Mesendoderm (in vitro differentiated cells): ENCODE results near the gene RALGAPA1.
"Not testable (repeated sequence)": the region's sequence is repeated elsewhere in the genome, so short reads cannot be mapped to it uniquely, and the experiment has no call there.

Experiments
- DNase-seq: peaks from one replicate; pipeline ENCODE4 v3.0.0; 2013
- H2AK5ac ChIP-seq: 2 replicates; pipeline ENCODE4 v1.6.1; 2013; ENCODE audit warnings: low read length, inconsistent platforms
- H2BK120ac ChIP-seq: 2 replicates; pipeline ENCODE4 v1.6.1; 2013; ENCODE audit warnings: low read depth, mild to moderate bottlenecking, low read length, moderate library complexity, mixed read lengths
- H2BK15ac ChIP-seq: replicated peaks from 2 replicates; pipeline ENCODE4 v1.6.1; 2013; ENCODE audit warnings: low read depth, mild to moderate bottlenecking, moderate library complexity
- H2BK5ac ChIP-seq: 2 replicates; pipeline ENCODE4 v1.6.1; 2013; ENCODE audit warnings: low read length, inconsistent platforms
- H3K18ac ChIP-seq: 2 replicates; pipeline ENCODE4 v1.6.1; 2013; ENCODE audit warnings: mild to moderate bottlenecking, low read length, mixed read lengths
- H3K23ac ChIP-seq: one replicate; pipeline ENCODE4 v1.6.1; 2013; ENCODE audit warnings: low read length
- H3K27ac ChIP-seq: 2 replicates; pipeline ENCODE4 v1.5.1; 2013; ENCODE audit warnings: low read depth, mild to moderate bottlenecking, inconsistent platforms, low read length, moderate library complexity
- H3K27me3 ChIP-seq: 2 replicates; pipeline ENCODE4 v1.6.1; 2013; ENCODE audit warnings: low read length, control low read depth, mild to moderate bottlenecking, inconsistent platforms; ENCODE audit not compliant: insufficient read depth, poor library complexity
- H3K36me3 ChIP-seq: 2 replicates; pipeline ENCODE4 v1.6.1; 2013; ENCODE audit warnings: low read length, inconsistent platforms; ENCODE audit not compliant: control insufficient read depth, insufficient read depth
- H3K4ac ChIP-seq: one replicate; pipeline ENCODE4 v1.6.1; 2013; ENCODE audit warnings: low read depth, mild to moderate bottlenecking, low read length, moderate library complexity
- H3K4me1 ChIP-seq: 2 replicates; pipeline ENCODE4 v1.6.1; 2013; ENCODE audit warnings: low read depth, low read length, inconsistent platforms; ENCODE audit not compliant: control insufficient read depth
- H3K4me2 ChIP-seq: 2 replicates; pipeline ENCODE4 v1.6.1; 2013; ENCODE audit warnings: low read length
- H3K4me3 ChIP-seq: 2 replicates; pipeline ENCODE4 v1.5.1; 2013; ENCODE audit warnings: mild to moderate bottlenecking, low read length
- H3K56ac ChIP-seq: one replicate; pipeline ENCODE4 v1.6.1; 2013; ENCODE audit warnings: low read length
- H3K79me1 ChIP-seq: 2 replicates; pipeline ENCODE4 v1.6.1; 2013; ENCODE audit warnings: low read length, inconsistent platforms
- H3K79me2 ChIP-seq: 2 replicates; pipeline ENCODE4 v1.6.1; 2013; ENCODE audit warnings: mild to moderate bottlenecking, low read length; ENCODE audit not compliant: control insufficient read depth, insufficient read depth
- H3K9ac ChIP-seq: 2 replicates; pipeline ENCODE4 v1.6.1; 2013; ENCODE audit warnings: low read length, inconsistent platforms
- H4K5ac ChIP-seq: one replicate; pipeline ENCODE4 v1.6.1; 2013; ENCODE audit warnings: low read length
- H4K8ac ChIP-seq: one replicate; pipeline ENCODE4 v1.6.1; 2013; ENCODE audit warnings: low read depth, mild to moderate bottlenecking, control low read depth, low read length, moderate library complexity
- WGBS: extraction: QIAGEN DNeasy Blood & Tissue Kit; methylation state at CpG from one replicate; pipeline ENCODE4 v1.1.7; 2013; ENCODE audit warnings: low lambda C conversion rate, missing lambda C conversion rate; ENCODE audit not compliant: insufficient coverage; ENCODE audit errors: extremely low coverage; 5-methylcytosine and 5-hydroxymethylcytosine counted together

Gene RALGAPA1

GRCh38 chr14:35735163-35735562, 73.9 kb downstream of the RALGAPA1 start:
- not testable (repeated sequence) for DNase-seq, H3K4me2 ChIP-seq, H3K27me3 ChIP-seq, H2BK120ac ChIP-seq, H4K8ac ChIP-seq, H2BK5ac ChIP-seq, H3K56ac ChIP-seq, H3K27ac ChIP-seq, H3K36me3 ChIP-seq, H3K18ac ChIP-seq, H3K23ac ChIP-seq, H3K9ac ChIP-seq, H2AK5ac ChIP-seq, H3K79me1 ChIP-seq, H3K4me1 ChIP-seq, H3K4ac ChIP-seq, H3K4me3 ChIP-seq, H3K79me2 ChIP-seq, H4K5ac ChIP-seq, H2BK15ac ChIP-seq
- no CpG with 5 or more reads among the region's 3 CpGs for WGBS

GRCh38 chr14:35733510-35733909, 75.6 kb downstream of the RALGAPA1 start:
- not testable (repeated sequence) for H3K4me1 ChIP-seq, H4K8ac ChIP-seq, H3K79me2 ChIP-seq

GRCh38 chr14:35730871-35731270, 78.2 kb downstream of the RALGAPA1 start:
- no peak overlapping the region for H3K4ac ChIP-seq
- no peak overlapping the region for H4K5ac ChIP-seq
- no peak overlapping the region for H3K9ac ChIP-seq
- H3K79me1 ChIP-seq: no peaks in the 10 kb centered on the region
- no peak overlapping the region for H3K18ac ChIP-seq
- H4K8ac ChIP-seq: no peak overlapping the region
- WGBS: no CpG with 5 or more reads among the region's 4 CpGs
- no peak overlapping the region for H3K23ac ChIP-seq
- no peak overlapping the region for H3K27ac ChIP-seq
- no peaks in the 10 kb centered on the region for H3K27me3 ChIP-seq
- no peak overlapping the region for H2BK120ac ChIP-seq
- no peaks in the 10 kb centered on the region for H3K36me3 ChIP-seq
- H2BK5ac ChIP-seq: no peak overlapping the region
- no peak overlapping the region for H3K4me2 ChIP-seq
- no peak overlapping the region for H3K56ac ChIP-seq
- H2BK15ac ChIP-seq: no peak overlapping the region
- no peak overlapping the region for H2AK5ac ChIP-seq
- H3K4me3 ChIP-seq: no peak overlapping the region
- no peaks in the 10 kb centered on the region for H3K79me2 ChIP-seq
- peak; percentile 15 for DNase-seq
- no peaks in the 10 kb centered on the region for H3K4me1 ChIP-seq

More at GRCh38 chr14:35733510-35733909, 75.6 kb downstream of the RALGAPA1 start:
- H2BK120ac ChIP-seq, H3K4me3 ChIP-seq, DNase-seq, H3K18ac ChIP-seq, H3K79me1 ChIP-seq, H2BK5ac ChIP-seq, H4K5ac ChIP-seq, H3K27me3 ChIP-seq, H3K23ac ChIP-seq, H2AK5ac ChIP-seq, H3K9ac ChIP-seq, H3K56ac ChIP-seq, H3K4me2 ChIP-seq, H3K27ac ChIP-seq, H3K36me3 ChIP-seq, H2BK15ac ChIP-seq, H3K4ac ChIP-seq: not testable (repeated sequence)
- no CpG with 5 or more reads among the region's 1 CpG for WGBS

GRCh38 chr14:35727764-35728163, 81.3 kb downstream of the RALGAPA1 start:
- no peak overlapping the region for H4K8ac ChIP-seq
- no peak overlapping the region for H2AK5ac ChIP-seq
- H3K18ac ChIP-seq: no peak overlapping the region
- DNase-seq: no peak
- H3K4me2 ChIP-seq: no peak overlapping the region
- no peak overlapping the region for H2BK120ac ChIP-seq
- H3K27ac ChIP-seq: no peak overlapping the region
- no peak overlapping the region for H3K56ac ChIP-seq
- no peak overlapping the region for H4K5ac ChIP-seq
- no peak overlapping the region for H3K9ac ChIP-seq
- H3K4me3 ChIP-seq: no peak overlapping the region
- H3K36me3 ChIP-seq: no peaks in the 10 kb centered on the region
- no peak overlapping the region for H2BK15ac ChIP-seq
- H3K79me2 ChIP-seq: no peaks in the 10 kb centered on the region
- H3K4me1 ChIP-seq: no peaks in the 10 kb centered on the region
- no CpG with 5 or more reads among the region's 2 CpGs for WGBS
- no peak overlapping the region for H3K4ac ChIP-seq
- no peaks in the 10 kb centered on the region for H3K79me1 ChIP-seq
- H3K27me3 ChIP-seq: no peaks in the 10 kb centered on the region
- H3K23ac ChIP-seq: no peak overlapping the region
- no peak overlapping the region for H2BK5ac ChIP-seq

GRCh38 chr14:35725930-35726329, 83.2 kb downstream of the RALGAPA1 start:
- Histone ChIP-seq H3K23ac (no peak overlapping the region), H4K5ac (no peak overlapping the region), H3K79me2 (no peaks in the 10 kb centered on the region), H3K79me1 (no peaks in the 10 kb centered on the region), H4K8ac (no peak overlapping the region), H3K4me1 (no peaks in the 10 kb centered on the region), H3K9ac (no peak overlapping the region), H3K27me3 (no peaks in the 10 kb centered on the region), H3K18ac (no peak overlapping the region), H2BK15ac (no peak overlapping the region), H2BK120ac (no peak overlapping the region), H3K4ac (no peak overlapping the region), H2AK5ac (no peak overlapping the region), H3K36me3 (no peaks in the 10 kb centered on the region), H3K56ac (no peak overlapping the region), H3K27ac (no peak overlapping the region), H3K4me3 (no peak overlapping the region), H3K4me2 (no peak overlapping the region), H2BK5ac (no peak overlapping the region)
- DNase-seq: no peak
- WGBS: no CpG with 5 or more reads among the region's 5 CpGs

- Histone ChIP-seq H3K4ac (no peak overlapping the region), H2AK5ac (no peak overlapping the region), H2BK120ac (no peak overlapping the region), H4K5ac (no peak overlapping the region), H2BK5ac (no peak overlapping the region), H3K36me3 (no peaks in the 10 kb centered on the region), H3K4me1 (no peaks in the 10 kb centered on the region), H3K56ac (no peak overlapping the region), H3K79me2 (no peaks in the 10 kb centered on the region), H3K27me3 (no peaks in the 10 kb centered on the region), H3K9ac (no peak overlapping the region), H3K4me3 (no peak overlapping the region), H3K27ac (no peak overlapping the region), H3K4me2 (no peak overlapping the region), H3K18ac (no peak overlapping the region), H2BK15ac (no peak overlapping the region), H4K8ac (no peak overlapping the region), H3K23ac (no peak overlapping the region), H3K79me1 (no peaks in the 10 kb centered on the region)
- 100% methylated on average over 1 of the region's 1 CpG for WGBS
- no peak for DNase-seq
Measured at GRCh38 chr14:35715079-35715478, 94.0 kb downstream of the RALGAPA1 start.
